Measurements from ENCODE around the gene AOPEP. TPM values are rescaled to one million over a fixed set of nuclear protein-coding genes. Genes with fewer than 3 reads are reported as not detected.

The AOPEP gene
- total and polyA plus RNA-seq, 2 donors (not counting 3 experiments of a cell fraction or from before 2014, with no cell fraction given): 20.2 to 41.6 TPM

DNA sequence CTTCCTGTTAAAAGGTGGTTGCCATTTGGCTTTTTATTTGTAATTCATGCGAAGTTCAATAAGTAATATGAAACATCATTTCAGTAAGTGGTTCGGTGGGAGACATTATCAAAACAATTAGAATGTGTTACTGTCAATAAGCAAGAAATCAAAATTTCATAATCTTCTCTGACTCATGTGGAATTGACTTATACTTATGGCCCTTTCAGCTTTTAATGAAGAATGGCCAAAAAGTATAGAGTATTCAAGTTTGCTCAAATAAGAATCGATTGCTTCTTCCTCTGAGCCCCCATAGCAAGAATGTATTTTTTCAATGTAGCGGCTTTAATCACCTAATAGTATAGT, 174.5 kb downstream of the AOPEP start:
- no peaks in the 10 kb centered on the region for H4K20me1 ChIP-seq (replicated peaks; ENCODE audit: control insufficient read depth, extremely low read depth, insufficient read depth, low read length)
- CTCF ChIA-PET: interaction anchor here (1.0 to 2.5 kb wide), 4 partner anchors 10 to 227 kb away, joined by 3 to 10 read pairs (median 3); no protein-coding TSS in a partner anchor
- no peaks in the 10 kb centered on the region for H3K36me3 ChIP-seq (ENCODE audit: control insufficient read depth in 2 of 2, extremely low read depth in 1 of 2, insufficient read depth in 2 of 2, low read length in 2 of 2)
- H3K79me2 ChIP-seq (ENCODE audit: control insufficient read depth, insufficient read depth, low read length): no peaks in the 10 kb centered on the region
- POLR2A ChIA-PET: no interaction called here
- H3K9ac ChIP-seq (replicated peaks; ENCODE audit: extremely low read depth, insufficient read depth, low read length): no peak overlapping the region
- DNase-seq (ENCODE audit: low read depth, low spot score): no peak
- H3K9me1 ChIP-seq (replicated peaks; ENCODE audit: control insufficient read depth, extremely low read depth, insufficient read depth, low read length): no peaks in the 10 kb centered on the region
- TF ChIP-seq, protein P1, sequence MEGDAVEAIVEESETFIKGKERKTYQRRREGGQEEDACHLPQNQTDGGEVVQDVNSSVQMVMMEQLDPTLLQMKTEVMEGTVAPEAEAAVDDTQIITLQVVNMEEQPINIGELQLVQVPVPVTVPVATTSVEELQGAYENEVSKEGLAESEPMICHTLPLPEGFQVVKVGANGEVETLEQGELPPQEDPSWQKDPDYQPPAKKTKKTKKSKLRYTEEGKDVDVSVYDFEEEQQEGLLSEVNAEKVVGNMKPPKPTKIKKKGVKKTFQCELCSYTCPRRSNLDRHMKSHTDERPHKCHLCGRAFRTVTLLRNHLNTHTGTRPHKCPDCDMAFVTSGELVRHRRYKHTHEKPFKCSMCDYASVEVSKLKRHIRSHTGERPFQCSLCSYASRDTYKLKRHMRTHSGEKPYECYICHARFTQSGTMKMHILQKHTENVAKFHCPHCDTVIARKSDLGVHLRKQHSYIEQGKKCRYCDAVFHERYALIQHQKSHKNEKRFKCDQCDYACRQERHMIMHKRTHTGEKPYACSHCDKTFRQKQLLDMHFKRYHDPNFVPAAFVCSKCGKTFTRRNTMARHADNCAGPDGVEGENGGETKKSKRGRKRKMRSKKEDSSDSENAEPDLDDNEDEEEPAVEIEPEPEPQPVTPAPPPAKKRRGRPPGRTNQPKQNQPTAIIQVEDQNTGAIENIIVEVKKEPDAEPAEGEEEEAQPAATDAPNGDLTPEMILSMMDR (IDR thresholded peaks at IDR 0.05; ENCODE audit: extremely low read depth in 1 of 2, insufficient read depth in 1 of 2, low read depth in 1 of 2, low read length in 2 of 2): no peak
- TF ChIP-seq GATA2 (IDR thresholded peaks at IDR 0.05; ENCODE audit: insufficient read depth, insufficient read length, low read depth, low read length): no peak
- no peak for TF ChIP-seq POLR2A (IDR thresholded peaks at IDR 0.05; ENCODE audit: low read depth, low read length)
- TF ChIP-seq EZH2 (IDR thresholded peaks at IDR 0.05; ENCODE audit: borderline replicate concordance, low read depth, low read length, severe bottlenecking): no peak
- no peak for TF ChIP-seq JUN (IDR thresholded peaks at IDR 0.05; ENCODE audit: borderline replicate concordance, insufficient read depth, insufficient read length, low read depth)
- TF ChIP-seq, protein P2, sequence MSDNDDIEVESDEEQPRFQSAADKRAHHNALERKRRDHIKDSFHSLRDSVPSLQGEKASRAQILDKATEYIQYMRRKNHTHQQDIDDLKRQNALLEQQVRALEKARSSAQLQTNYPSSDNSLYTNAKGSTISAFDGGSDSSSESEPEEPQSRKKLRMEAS (IDR thresholded peaks at IDR 0.05; ENCODE audit: insufficient read depth, insufficient read length): no peak
- no peak for TF ChIP-seq MYC (IDR thresholded peaks at IDR 0.05; ENCODE audit: low read depth, low read length)
- TF ChIP-seq FOS (IDR thresholded peaks at IDR 0.05; ENCODE audit: borderline replicate concordance, insufficient read depth, low read length): no peak
- TF ChIP-seq POLR2AphosphoS5 (IDR thresholded peaks at IDR 0.05; ENCODE audit: insufficient read depth, low read depth, low read length): no peak
- no peaks in the 10 kb centered on the region for H3K4me1 ChIP-seq (ENCODE audit: control insufficient read depth, extremely low read depth, insufficient read depth, low read length)
- no peak overlapping the region for H3K4me3 ChIP-seq (replicated peaks in 1 of 3; ENCODE audit: insufficient read depth in 1 of 3, low read depth in 1 of 3, low read length in 3 of 3)
- intact Hi-C loops (cut with micrococcal nuclease) (no loop called here), dilution Hi-C loops (cut with MboI; ENCODE audit: extremely low pct_ligation_motif_present, low sequenced_read_pairs) (no loop called here)
- FAIRE-seq: no peak
- H3K9me3 ChIP-seq (replicated peaks; ENCODE audit: control insufficient read depth, insufficient read depth, low read length): no peaks in the 10 kb centered on the region
- no TSS peak for BruUV-seq (replicated peaks)
- no peak overlapping the region for H3K27ac ChIP-seq (ENCODE audit: insufficient read depth, low read depth, low read length)
- no peak overlapping the region for H2AFZ ChIP-seq (ENCODE audit: low read depth, low read length)
- H3K27me3 ChIP-seq (ENCODE audit: control insufficient read depth in 2 of 2, insufficient read depth in 2 of 2, low read length in 2 of 2): no peaks in the 10 kb centered on the region
- H3K4me2 ChIP-seq (ENCODE audit: insufficient read depth, low read length): no peak overlapping the region

Measured in endothelial cell of umbilical vein (primary cell).